Cardiac muscle cell (in vitro differentiated cells and primary cell): Measurements from ENCODE around the gene ODAD3. TPM values are rescaled to one million over a fixed set of nuclear protein-coding genes. Genes with fewer than 3 reads are reported as not detected.

Experiments used
- DNase-seq, 2 donors: peaks; one replicate each; pipeline versions ENCODE4 v3.0.0 to v3.0.0-alpha.2; 2010 to 2017; ENCODE audit warnings: low read depth in 1 of 2, low spot score in 1 of 2
- H3K27ac ChIP-seq: fragments of 200-600 bp; sonication (generic); 2 replicates; pipeline ENCODE4 v1.5.1; 2016
- H3K27me3 ChIP-seq: fragments of 200-600 bp; sonication (generic); 2 replicates; pipeline ENCODE4 v1.6.0; 2016; ENCODE audit warnings: control low read depth
- H3K36me3 ChIP-seq: fragments of 200-600 bp; sonication (generic); 2 replicates; pipeline ENCODE4 v1.5.1; 2016; ENCODE audit warnings: control low read depth
- H3K4me1 ChIP-seq: fragments of 200-600 bp; sonication (generic); 2 replicates; pipeline ENCODE4 v1.8.1; 2017; ENCODE audit warnings: low read depth, mild to moderate bottlenecking, mixed run types
- H3K4me3 ChIP-seq: fragments of 200-600 bp; sonication (generic); 2 replicates; pipeline ENCODE4 v1.5.1; 2016; ENCODE audit warnings: mild to moderate bottlenecking
- H3K9me3 ChIP-seq: fragments of 200-600 bp; sonication (generic); 2 replicates; pipeline ENCODE4 v1.5.1; 2017; ENCODE audit warnings: low read depth, mild to moderate bottlenecking, control low read depth
- polyA plus RNA-seq: library from polyadenylated mRNA; unstranded; fragments of >200 nt; fragmentation: Nextera tagmentation; extraction: Ambion mirVana; gene quantifications from 2 replicates; pipeline ENCODE4 v1.2.1, GENCODE V29; 2016
- total RNA-seq: library from RNA; depleted of rRNA; stranded (reverse); fragments of >200 nt; gene quantifications from 2 replicates; pipeline ENCODE4 v1.2.3, GENCODE V29; 2016
- TF ChIP-seq, protein P1 (sequence below): IDR thresholded peaks from 2 replicates; pipeline ENCODE4 v1.5.1; 2012; ENCODE audit warnings: low read depth, mild to moderate bottlenecking, low read length

The ODAD3 gene
- total and polyA plus RNA-seq, 2 experiments from 2014 or later = 3.8 to 5.1 TPM

DNA sequence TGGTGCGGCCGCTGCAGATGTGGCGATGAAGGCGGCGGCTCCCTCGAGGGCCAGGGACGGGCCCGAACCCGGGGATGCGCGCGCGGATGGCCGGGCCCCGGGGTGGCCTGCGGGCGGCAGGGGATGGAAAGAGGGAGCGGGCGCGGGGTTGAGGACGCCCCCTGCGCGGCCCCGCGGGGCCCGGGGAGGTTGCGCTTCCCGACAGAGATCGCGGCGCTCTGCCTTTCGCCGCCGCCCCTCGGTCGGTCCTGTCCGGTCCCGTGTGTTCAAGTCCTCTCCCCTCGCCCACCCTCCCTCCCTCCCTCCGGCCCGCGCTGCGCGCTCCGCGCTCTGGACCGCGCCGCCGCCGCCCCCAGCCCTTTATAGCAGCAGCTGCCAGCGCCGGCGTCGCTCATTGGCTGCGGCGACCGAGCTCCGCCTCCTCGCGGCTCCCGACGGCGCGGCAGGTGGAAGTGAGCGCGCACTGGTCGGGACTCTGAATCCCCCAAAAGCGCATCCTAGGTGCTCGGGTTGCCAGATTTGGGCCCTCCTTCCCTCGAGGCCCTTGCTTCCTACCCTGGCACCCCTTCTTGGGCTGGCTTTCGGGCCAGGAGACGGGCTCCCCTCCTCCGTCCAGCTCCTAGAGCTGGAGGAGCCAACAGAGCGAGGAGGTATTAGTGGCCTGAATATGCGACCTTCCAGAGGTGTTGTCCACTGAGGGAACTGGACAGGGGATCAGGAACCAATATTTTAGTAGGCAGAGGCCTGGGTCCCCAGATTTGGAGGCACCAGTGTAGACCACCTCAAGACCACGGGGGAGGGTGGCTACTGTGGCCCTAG lies 46.0 kb upstream of the ODAD3 start, which contains the start of gene ELAVL3:
Gene ELAVL3 (minus strand): TSS at position 332 of the 819 bp plus-strand sequence. CDS start 438 bp downstream, outside the sequence.
- Histone ChIP-seq H3K4me1 (peaks cover 3% of the 10 kb centered on the region), H3K4me3 (no peak within 1 kb of the TSS), H3K27ac (no peak within 1 kb of the TSS), H3K36me3 (no peaks in the 10 kb centered on the region), H3K27me3 (peaks cover 54% of the 10 kb centered on the region), H3K9me3 (no peaks in the 10 kb centered on the region)
- TF ChIP-seq, protein P1, sequence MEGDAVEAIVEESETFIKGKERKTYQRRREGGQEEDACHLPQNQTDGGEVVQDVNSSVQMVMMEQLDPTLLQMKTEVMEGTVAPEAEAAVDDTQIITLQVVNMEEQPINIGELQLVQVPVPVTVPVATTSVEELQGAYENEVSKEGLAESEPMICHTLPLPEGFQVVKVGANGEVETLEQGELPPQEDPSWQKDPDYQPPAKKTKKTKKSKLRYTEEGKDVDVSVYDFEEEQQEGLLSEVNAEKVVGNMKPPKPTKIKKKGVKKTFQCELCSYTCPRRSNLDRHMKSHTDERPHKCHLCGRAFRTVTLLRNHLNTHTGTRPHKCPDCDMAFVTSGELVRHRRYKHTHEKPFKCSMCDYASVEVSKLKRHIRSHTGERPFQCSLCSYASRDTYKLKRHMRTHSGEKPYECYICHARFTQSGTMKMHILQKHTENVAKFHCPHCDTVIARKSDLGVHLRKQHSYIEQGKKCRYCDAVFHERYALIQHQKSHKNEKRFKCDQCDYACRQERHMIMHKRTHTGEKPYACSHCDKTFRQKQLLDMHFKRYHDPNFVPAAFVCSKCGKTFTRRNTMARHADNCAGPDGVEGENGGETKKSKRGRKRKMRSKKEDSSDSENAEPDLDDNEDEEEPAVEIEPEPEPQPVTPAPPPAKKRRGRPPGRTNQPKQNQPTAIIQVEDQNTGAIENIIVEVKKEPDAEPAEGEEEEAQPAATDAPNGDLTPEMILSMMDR = no peak
- no peak for DNase-seq

DNA sequence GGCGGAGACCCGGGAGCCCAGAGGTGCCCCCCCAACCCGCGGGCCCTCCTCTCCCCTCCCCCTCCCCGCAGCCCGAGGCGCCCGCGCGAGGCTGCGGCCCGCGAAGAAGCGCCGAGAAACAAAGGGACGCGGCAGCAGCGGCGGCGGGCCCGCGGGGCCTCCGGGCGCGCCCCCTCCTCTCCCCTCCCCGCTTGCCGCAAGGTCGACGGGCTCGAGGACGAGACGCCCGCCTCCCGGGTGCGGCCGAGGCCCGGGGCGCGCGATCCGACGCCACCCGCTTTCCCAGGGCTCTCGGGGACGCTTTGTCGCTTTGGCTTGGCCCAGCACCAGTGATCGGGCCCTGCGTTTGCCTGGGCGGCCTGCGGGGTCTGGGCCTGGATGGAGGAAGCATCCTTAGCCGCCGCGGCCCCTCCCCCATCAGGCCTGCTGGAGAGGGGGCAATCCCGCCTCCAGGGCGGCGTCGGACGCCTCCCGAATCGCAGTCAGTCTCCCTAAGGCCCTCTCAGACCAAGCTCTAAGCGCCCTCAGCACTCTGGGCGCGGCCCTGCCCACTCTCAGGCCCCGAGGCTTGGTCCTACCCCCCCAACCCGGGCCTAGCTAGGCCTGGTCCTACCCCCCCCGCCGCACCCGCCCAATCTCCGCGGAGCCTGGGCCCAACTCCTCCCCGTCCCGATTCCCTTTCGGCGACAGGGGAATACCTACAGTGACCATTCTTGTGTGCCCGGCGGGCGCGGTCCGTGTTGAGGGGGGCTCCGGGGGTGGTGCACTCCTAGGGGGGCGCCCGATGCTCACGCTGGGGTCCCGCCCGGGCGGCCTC lies 45.2 kb upstream of the ODAD3 start:
- Histone ChIP-seq H3K9me3 (no peaks in the 10 kb centered on the region), H3K4me1 (peaks cover 3% of the 10 kb centered on the region), H3K4me3 (no peak overlapping the region), H3K27me3 (peaks cover 54% of the 10 kb centered on the region), H3K27ac (no peak overlapping the region), H3K36me3 (no peaks in the 10 kb centered on the region)
- no peak for DNase-seq
- TF ChIP-seq, protein P1 = no peak

DNA sequence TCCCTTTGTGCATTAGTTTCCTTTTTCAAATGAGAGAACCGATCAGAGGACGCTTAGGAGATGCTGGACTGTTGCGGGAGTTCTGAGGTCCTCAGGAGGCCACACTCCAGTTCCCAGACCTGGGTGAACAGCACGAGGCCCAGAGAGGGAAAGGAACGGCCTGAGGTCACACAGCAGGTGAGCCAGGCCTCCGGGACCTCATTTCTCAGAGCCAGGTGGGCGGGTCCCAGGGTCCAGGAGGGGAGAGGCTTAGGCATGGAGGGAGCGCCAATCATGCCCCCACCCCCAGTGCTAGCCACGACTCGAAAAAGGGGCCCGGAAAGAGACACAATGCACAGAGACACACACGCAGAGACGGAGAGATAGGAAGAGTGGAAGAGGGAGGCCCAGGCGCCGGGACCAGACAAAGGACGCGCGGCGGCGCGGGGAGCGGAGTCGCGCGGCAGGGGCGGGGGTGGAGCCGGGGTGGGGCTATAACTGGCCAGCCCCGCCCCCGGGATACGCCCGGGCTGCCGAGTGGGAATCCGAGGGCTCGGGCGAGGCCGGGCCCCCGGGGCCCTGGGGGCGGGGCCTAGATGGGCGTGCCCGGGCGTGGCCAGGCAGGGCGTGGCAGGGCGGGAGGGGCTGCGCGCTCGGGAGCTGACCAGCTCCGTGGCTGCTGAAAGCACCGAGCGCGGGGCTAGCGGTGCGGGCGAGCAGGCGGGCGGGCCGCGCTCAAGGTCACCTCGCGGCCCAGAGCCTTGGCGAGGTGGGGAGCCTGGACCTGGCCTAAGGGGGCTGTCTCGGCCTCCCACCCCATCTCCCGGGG lies 44.4 kb upstream of the ODAD3 start:
- Histone ChIP-seq H3K27ac (no peak overlapping the region), H3K4me3 (no peak overlapping the region), H3K4me1 (peaks cover 3% of the 10 kb centered on the region), H3K36me3 (no peaks in the 10 kb centered on the region), H3K27me3 (peaks cover 54% of the 10 kb centered on the region), H3K9me3 (no peaks in the 10 kb centered on the region)
- TF ChIP-seq, protein P1 = no peak
- peak; percentile 26 to 70 for DNase-seq

DNA sequence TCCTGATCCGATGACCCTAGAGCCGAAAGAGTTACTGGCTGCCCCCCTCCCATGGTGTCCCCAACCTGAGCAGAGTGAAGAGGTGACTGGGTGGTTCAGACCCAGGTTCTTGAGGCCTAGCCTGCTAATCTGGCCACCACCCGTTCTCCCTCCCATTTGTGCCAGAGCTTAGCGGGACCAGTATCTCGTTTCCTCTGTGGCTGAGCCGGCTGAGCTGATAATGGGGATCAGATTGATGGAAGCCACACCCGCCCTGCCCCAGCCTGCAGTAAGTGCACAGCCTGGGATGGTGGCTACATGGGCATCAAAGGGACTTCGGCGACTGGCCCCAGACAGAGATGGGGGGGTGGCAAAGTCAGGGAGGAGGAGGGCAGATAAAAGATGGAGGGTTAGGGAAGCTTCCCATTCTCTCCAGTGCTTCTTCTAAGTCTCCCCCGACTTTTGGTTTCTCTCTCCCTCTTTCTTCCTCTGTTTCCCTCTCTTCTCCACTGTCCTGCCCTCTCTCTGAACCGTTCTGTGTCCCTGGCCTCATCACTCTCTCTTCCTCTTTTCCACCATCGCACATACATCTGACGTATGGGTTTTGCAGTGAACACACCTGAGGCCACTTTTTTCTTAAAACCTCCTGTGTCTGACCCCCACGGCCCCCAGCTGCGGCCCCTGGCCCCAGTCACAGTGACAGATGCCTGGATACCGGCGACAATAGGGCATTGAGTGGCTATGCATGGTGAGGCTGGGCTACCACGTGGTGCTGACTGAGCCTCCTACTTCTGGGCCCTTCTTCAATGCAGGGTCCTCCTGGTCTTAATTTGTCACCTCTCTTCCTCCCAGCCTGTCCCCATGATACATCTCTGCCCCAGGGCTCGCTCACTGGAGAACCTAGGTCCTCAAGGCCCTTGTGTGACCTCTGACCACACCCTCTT lies 43.5 kb upstream of the ODAD3 start:
- Histone ChIP-seq H3K36me3 (no peaks in the 10 kb centered on the region), H3K9me3 (no peaks in the 10 kb centered on the region), H3K4me3 (no peak overlapping the region), H3K27me3 (peaks cover 54% of the 10 kb centered on the region), H3K4me1 (peaks cover 3% of the 10 kb centered on the region), H3K27ac (no peak overlapping the region)
- TF ChIP-seq, protein P1 = no peak
- DNase-seq = no peak
